Myocyte (in vitro differentiated cells): ENCODE results near the gene PCGF1. TPM values are rescaled to one million over a fixed set of nuclear protein-coding genes. Genes with fewer than 3 reads are reported as not detected.

Experiments used
- DNase-seq: peaks from one replicate; pipeline ENCODE4 v3.0.0-alpha.2; 2012; ENCODE audit warnings: low read depth
- total RNA-seq: library from RNA; depleted of rRNA; stranded (reverse); fragments of >200 nt; gene quantifications from 2 replicates; pipeline ENCODE4 v1.2.3, GENCODE V29; 2014

Gene PCGF1
- total RNA-seq, 1 donor from 2014 or later = 31.3 TPM

DNA sequence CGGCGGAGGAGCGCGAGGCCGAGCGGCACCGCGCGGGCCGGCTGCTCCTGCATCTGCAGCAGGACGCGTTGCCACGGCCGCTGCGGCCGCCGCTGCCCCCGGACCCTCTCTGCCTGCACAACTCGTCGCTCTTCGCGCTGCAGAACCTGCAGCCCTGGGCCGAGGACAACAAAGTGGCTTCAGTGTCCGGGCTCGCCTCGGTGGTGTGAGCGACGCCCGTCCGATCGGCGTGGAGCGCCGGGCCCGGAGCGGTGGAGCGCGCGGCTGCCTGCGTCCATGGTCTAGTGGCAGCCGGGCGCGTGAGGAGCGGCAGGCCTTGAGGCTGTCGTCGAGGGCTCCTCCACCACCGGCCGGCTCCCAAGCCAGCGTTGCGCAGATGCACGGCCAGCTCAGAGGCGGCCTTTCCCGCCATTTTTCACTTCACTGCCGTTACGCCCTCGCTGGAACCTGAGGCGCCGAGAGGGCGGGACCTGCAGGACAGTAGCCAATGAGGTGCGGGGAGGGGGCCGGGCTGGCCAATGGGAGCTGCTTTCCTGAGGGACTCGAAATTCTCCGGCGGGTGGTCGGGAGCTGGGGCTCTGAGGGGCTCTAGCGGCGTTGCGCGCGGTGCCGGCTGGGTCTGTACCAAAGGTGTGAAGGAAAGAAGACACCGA is 8.6 kb upstream of the PCGF1 start:
- no peak for DNase-seq

- no peak for DNase-seq
These were observed 7.9 kb upstream of the PCGF1 start for GRCh38 chr2:74515271-74515980.

- DNase-seq = no peak
These were observed 7.1 kb upstream of the PCGF1 start, which contains the start of gene TLX2 for GRCh38 chr2:74514368-74515270. Gene TLX2 (plus strand): TSS chr2:74514450. CDS start chr2:74514807, 357 bp downstream.

DNA sequence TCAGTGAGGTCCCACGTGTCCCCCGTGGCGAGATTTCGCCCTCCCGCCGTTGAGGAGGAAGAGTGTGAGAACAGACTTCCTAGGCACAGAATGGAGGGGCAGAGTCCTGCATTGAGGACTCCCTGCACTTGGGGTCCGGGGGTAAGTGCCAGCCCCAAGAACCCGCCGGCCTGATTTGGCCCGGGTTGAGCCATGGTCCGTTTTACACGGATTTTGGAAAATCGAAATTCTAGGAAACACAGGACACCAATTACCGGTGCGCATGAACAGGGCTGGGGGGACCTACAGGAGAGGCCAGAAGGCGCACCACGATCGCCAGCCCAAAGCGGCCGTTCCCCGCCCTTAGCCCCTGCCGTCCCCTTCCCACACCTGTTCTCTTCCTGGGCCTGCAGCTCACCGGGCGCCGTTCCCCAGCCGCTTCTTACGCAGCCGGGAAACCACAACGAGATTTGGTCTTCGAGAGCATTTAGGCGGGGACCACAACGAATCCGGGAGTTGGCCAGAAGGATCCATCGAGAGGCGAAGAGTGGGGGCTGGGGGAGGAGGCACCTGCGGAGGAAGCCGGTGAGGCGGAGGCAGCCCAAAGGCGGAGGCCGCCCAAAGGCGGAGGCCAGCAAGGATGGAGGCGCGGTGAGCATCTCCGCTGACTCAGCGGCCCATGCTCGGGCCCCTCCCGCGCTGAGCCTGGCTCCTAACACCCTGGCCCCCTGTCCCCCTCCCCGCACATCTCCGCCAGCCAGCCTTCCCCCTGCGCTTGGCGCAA is 6.3 kb upstream of the PCGF1 start:
- DNase-seq = no peak

- no peak for DNase-seq
These were observed 5.5 kb upstream of the PCGF1 start for GRCh38 chr2:74512744-74513604.

DNA sequence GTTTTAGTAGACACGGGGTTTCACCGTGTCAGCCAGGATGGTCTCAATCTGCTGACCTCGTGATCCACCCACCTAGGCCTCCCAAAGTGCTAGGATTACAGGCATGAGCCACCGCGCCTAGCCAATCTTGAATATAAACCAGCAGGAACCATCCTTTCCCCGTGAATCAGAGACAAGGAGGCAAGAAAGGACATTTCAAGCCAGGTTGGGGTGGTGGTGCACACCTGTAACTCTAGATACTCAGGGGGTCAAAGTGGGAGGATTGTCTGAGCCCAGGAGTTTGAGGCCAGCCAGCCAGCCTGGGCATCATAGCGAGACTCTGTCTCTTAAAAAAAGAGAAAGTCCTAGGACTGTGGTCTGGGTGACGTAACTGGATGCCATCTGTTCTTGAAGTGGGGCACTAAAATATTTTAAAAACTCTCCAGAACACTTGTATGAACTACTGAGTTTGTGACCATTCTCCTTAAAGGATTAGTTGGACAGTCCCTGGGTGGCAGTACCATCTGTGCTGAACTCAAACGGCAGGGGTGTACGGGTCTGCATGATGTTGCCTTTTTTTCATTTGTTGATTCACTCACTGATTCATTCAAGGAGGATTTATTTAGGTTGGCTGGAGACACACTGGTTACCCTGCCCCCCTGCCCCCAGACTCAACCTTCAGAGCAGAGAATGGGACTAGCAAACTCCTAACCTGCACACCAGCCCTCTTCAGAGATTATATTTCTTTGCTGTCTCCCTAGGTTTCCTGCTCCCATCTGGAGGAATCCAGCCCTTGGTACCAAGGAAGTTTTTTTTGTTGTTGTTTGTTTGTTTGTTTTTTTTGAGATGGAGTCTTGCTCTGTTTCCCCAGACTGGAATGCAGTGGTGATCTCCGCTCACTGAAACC is 3.9 kb upstream of the PCGF1 start:
- DNase-seq = peak; percentile 43

DNA sequence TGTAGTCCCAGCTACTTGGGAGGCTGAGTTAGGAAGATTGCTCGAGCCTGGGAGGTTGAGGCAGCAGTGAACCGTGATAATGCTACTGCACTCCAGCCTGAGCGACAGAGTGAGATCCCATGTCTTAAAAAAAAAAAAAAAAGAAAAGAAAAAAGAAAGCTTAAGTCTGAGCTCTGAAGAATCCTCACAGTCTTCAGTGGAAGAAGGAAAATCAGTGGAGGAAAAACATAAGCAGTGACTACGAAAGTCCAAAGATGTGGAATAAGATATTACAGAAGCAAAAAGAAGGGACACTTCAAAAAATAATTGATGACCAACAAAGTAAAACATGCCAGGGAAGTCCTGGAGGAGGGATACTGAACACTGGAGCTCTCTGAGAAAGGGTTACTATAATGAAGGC is 2.8 kb upstream of the PCGF1 start:
- no peak for DNase-seq

DNA sequence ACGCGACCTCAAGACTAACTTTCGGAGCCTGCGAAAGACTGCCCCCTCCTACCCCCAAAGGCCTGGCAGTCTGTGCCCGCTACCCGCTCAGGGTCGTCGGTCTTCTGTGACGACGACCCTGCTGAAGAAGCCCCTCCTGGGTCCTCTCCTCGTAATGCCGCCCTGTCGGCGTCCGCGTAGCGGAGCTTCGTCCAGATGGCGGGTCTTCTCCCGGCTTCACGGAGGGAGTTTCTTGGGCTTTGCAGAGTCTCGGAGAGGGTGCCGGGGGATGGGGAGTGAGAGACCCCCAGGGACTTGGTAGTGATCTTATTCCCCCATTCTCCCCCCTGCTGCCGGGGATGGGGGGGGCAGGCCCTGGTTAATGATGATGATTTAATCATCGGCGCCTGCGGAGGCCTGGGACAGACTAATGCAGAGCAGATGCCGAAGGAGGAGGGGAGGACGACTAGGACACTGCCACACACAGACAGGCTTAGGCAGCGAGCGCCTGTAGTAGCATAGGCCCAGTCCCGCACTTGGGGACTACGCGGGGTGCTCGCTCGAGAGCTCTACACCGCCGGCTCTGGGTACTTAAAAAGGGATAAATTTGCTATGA is 528 bp upstream of the PCGF1 start:
- no peak for DNase-seq

GRCh38 chr2:74505448-74506246 is 1.8 kb downstream of the PCGF1 start:
- no peak for DNase-seq

GRCh38 chr2:74504591-74504990 is 2.9 kb downstream of the PCGF1 start:
- peak; percentile 10 for DNase-seq

DNA sequence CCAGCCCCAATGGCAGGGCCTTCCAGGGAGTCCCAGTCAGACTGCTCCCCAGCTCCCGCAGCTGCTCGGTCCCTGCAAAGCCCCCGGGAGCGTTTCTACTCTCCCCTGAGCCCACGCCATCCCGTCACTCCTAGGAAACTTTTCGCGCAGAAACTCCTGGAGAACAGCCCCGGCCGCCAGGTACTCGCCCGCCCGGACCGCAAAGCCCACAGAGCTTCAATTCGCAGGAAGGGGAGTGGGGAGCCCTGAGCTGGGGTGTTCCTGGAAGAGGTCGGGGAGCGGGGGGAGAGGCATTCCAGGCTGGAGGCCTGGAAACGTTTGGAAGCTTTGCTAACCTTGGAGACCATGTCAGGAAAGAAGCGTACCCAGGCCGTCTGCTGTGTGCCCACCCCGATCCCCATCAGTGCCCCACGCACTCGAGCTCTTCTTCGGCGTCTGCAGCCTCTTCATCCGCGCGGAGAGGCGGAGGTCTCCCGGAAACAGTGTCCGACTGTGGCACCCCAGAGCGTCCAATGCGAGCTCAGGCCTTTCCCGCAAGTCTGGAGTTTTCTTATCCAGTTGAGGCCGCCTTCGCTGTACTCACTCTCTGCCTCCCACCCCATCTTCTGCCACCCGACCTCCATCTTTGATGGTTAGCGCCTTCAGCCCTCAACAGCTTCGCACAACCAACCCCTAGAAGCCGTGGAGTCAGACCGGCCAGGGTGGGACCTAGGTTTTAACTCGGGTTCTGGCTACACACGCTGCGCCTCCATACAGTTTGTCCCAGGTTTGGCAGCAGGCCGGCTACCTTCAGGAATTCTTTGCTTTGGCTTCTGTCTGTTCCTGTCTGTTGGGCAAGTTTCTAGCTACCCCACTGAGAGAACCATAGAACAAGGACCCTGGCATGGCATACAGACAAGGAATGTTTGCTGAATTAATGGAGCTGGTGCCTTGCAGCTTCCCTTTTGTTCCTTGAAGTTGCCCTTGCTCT is 3.7 kb downstream of the PCGF1 start:
- no peak for DNase-seq

- peak; percentile 87 for DNase-seq
These were observed 4.6 kb downstream of the PCGF1 start for GRCh38 chr2:74502720-74503505.

DNA sequence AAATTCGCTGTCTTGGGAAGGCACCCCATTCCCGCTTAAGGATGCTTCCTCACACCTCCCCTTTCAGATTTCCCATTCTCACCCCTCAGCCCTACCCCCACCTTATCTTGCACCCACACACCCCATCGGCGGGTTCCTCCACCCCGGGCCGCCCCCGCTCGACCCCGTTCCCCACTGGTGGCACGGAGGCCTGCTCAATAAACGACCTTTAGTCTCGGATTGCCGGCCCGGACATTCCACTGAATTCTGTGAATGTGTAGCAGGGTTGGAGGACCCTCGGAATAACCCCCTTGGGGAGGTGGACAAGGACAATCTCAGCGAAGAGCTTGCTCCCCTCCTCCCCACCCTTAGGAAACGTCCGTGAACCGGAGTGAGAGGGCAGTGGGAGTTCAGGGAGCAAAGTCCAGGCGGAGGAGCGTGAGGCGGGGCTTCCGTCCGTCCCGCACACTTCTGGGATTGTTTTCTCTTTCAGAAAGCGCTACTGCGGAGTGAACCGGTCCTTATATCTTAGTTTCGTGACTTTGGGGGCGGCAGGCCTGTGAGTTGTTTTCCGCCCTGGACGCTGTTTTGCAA is 5.3 kb downstream of the PCGF1 start:
- no peak for DNase-seq

DNA sequence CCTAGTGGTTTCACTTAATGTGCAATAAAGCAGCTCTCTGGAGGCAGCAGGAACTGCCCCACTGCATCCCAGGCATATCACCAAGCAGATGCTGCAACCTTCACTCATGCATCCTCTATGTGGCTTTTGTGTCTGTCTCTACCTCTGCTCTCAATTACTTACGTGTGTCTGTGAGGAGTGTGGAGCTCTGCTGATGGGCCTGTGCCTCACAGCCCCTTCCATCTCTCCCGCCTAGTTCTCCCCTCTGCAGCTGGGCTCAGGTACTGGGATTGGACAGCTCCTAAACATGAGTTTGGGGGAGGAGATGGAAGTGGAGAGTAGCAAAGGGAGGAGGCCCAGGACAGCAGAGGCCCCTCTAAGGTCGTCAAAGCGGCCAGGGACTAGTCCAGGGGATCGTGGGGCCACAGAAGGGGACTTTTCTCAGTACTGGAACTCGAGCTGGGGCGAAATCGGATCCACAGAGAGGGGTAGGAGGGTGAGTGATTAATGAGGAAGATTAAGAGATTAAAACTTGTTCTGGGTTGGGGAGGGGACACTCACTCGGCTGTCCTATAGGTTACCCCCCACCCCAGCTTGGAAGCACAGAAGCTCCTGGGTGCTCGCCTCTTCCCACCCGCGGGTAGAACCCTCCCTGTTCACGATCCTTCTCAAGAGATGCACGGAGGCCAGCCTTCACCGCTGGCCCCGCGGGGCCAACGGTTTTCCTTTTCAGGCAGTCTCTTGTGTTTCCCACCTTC is 6.0 kb downstream of the PCGF1 start:
- DNase-seq = no peak

DNA sequence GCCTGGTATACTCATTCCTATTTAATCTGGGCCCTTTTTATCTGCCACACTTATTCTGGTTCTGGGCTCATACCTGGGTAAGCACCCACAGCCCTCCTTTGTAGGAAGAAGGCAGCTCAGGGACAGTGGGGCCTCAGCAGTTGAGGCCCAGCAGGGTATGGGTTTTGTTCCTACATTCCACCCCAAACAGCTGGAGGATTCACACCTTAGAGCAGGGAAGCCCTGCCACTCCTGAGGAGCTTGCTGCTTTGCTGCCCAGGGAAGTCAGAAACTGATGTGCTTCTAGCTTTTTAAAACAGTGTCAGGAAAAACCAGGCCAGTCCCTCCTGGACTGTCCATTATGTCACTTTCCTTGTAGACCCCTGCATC is 6.9 kb downstream of the PCGF1 start:
- no peak for DNase-seq
